Measurements from ENCODE around the gene SLC24A3.

DNA sequence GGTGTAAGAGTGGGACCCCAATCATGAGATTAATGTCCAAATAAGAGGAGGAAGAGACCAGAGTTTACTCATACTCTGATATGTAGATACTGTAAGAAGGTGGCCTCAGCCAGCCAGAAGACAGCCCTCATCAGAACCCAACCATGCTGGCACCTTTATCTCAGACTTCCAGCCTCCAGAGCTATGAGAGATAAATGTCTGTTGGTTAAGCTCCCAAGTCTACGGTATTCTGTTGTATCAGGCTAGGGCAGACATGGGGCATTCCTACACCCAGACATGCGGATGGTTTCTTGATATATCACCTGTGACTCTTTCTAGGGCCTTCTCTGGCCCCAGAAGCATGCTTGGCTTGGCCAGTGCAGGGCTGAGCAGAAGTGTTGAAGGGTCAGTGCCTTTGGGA is 298.2 kb downstream of the SLC24A3 start:
- TF ChIP-seq CTCF (conservative IDR thresholded peaks at IDR 0.05; ENCODE audit: low read length) (no peak), EZH2phosphoT487 (IDR thresholded peaks at IDR 0.05; ENCODE audit: borderline replicate concordance, low read depth, low read length) (no peak)

Measured in OCI-LY7 (cell line).